OCI-LY1 (cell line): ENCODE data around the gene RIPPLY2.
A peak's percentile ranks its signal among the peaks of the same experiment; 100 is the strongest.

Source experiments
- CTCF ChIP-seq: fragments of 200-600 bp; sonication (generic), shearing (Covaris generic); IDR thresholded peaks from 2 replicates; pipeline ENCODE4 v1.5.1; 2017; ENCODE audit warnings: mild to moderate bottlenecking, antibody characterized with exemption, low read length, moderate library complexity, mixed read lengths
- EZH2 ChIP-seq: fragments of 200-600 bp; sonication (generic), shearing (Covaris generic); IDR thresholded peaks from 2 replicates; pipeline ENCODE4 v1.8.0; 2017; ENCODE audit warnings: borderline replicate concordance, mixed run types, mild to moderate bottlenecking, antibody characterized with exemption, low read length, moderate library complexity, mixed read lengths

DNA sequence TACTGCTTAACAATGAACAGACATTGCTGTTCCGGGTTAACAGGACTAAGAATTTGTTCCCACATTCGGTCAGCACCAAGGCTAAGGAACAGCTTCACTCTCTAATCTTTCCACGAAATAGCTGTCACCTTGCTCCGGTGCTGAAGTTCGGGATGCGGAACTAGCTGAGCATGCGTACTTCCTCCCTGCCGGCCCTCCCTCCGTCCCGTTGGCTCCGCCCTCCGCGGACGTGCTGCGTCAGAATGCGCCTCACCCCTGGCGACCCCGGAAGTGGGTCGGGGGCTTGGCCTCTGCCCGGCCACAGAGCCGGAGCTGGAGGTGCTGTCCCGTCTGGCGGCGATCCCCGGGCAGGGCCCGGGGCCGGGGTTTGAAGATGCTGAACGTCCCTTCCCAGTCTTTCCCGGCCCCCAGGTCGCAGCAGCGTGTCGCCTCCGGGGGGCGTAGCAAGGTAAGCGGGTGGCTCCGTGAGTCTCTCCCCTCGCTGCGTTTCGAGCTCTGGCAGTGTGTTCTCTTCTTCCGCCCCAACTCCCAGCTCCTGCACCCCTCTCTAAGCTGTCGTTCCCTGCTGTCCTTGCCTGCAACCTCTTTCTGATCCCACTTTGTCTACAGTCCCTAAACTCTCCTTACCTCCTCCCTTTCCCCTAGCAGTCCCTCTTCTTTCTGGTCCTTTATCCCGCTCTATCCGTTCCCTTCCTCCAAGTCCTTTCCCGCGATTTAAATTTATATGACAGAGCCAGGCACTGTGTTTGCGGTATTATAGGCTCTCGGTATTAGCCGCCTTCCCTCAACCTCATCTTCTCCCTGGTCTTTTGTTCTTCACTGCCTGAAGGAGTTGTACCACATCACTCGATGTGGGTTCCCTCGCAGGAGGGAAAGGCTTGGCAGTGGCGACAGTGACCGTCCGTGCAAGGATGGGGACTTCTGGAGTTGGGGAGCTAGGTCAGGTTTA lies 6.5 kb downstream of the RIPPLY2 start, which contains the start of gene CYB5R4:
- peak; percentile 39 for TF ChIP-seq CTCF
- TF ChIP-seq EZH2: no peak
